ENCODE measurements around the gene GINS1. TPM values are rescaled to one million over a fixed set of nuclear protein-coding genes. Genes with fewer than 3 reads are reported as not detected.

GINS1 gene
- total and polyA plus RNA-seq, 4 donors, result 7.9 to 14.8 (median 12.5) TPM

DNA sequence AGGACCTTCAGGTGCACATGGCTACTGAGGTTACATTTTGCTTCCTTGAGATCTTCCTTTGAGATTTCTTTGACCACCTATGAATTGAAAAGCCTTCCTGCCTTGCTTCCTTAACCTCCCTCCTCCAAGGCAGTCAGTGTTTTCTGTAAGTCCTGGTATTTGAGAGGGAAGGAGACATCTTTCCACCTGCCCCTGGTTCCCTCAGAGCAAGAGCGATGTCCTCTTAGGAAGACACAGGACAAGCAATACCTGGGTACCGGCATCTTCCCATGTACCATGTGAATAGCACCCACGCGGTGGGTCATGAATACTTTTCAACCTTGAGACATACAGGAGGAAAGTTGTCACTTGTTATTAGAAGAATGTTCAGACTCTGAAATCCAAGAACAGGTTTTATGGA lies 37.1 kb downstream of the GINS1 start:
- Histone ChIP-seq H3K9me3 (ENCODE audit: control insufficient read depth, insufficient read depth, low read length) (no peaks in the 10 kb centered on the region), H3K27me3 (ENCODE audit: control insufficient read depth, insufficient read depth, low read length) (no peaks in the 10 kb centered on the region), H3K4me3 (ENCODE audit: low read depth, low read length) (no peak overlapping the region), H3K36me3 (ENCODE audit: control insufficient read depth, insufficient read depth, low read length) (peaks cover 4% of the 10 kb centered on the region), H3K4me1 (ENCODE audit: control insufficient read depth, insufficient read depth, low read length) (no peaks in the 10 kb centered on the region), H3K27ac (ENCODE audit: low read depth, low read length) (no peak overlapping the region)
- 100% methylated on average over 1 of the region's 4 CpGs for WGBS (ENCODE audit: insufficient coverage)
- no peak for DNase-seq (ENCODE audit: low read depth in 4 of 6, low spot score in 6 of 6)

DNA sequence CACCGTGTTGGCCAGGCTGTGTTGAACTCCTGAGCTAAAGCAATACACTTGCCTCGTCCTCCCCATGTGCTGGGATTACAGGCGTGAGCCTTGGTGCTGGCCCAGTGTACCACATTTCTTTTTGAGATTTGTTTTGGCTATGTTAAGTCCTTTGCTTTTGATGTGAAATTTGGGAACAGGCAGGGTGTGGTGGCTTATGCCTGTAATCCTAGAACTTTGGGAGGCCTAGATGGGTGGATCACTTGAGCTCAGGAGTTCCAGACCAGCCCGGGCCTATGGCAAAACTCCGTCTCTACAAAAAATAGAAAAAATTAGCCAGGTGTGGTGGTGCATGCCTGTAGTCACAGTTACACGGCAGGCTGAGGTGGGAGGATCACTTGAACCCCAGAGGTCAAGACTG lies 40.2 kb downstream of the GINS1 start:
- WGBS (ENCODE audit: insufficient coverage), result 88% methylated on average over 4 of the region's 6 CpGs
- H3K27me3 ChIP-seq (ENCODE audit: control insufficient read depth, insufficient read depth, low read length), result no peaks in the 10 kb centered on the region

DNA sequence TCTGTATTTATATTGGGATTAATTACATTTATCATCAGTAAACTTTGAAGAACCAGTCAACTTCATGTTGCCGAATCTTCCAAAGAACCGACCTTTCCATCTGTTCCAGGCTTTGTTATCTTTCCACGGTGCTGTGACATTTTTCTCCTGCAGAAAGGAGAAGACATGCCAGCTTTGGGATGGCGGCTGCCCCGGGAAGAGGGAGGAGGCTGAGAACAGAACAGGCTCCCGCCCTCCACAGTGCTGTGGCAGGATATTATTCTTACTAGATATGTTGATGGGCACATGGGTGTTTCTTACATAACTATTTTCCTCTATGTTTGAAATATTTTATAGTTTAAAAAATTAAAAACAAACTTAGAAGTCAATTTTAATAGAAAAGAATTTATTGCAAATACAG lies 44.9 kb downstream of the GINS1 start:
- DNase-seq (ENCODE audit: low read depth in 4 of 6, low spot score in 6 of 6), result peak in 1 of 6 donors; percentile 16
- WGBS (ENCODE audit: insufficient coverage), result 96% methylated on average over 3 of the region's 6 CpGs
- no peaks in the 10 kb centered on the region for H3K4me1 ChIP-seq (ENCODE audit: control insufficient read depth, insufficient read depth, low read length)
- H3K36me3 ChIP-seq (ENCODE audit: control insufficient read depth, insufficient read depth, low read length), result peaks cover 49% of the 10 kb centered on the region
- no peak overlapping the region for H3K27ac ChIP-seq (ENCODE audit: low read depth, low read length)
- H3K9me3 ChIP-seq (ENCODE audit: control insufficient read depth, insufficient read depth, low read length), result no peaks in the 10 kb centered on the region
- no peak overlapping the region for H3K4me3 ChIP-seq (ENCODE audit: low read depth, low read length)
- H3K27me3 ChIP-seq (ENCODE audit: control insufficient read depth, insufficient read depth, low read length), result no peaks in the 10 kb centered on the region

More for the DNA sequence above, 40.2 kb downstream of the GINS1 start:
- no peak overlapping the region for H3K4me3 ChIP-seq (ENCODE audit: low read depth, low read length)
- H3K36me3 ChIP-seq (ENCODE audit: control insufficient read depth, insufficient read depth, low read length), result peaks cover 10% of the 10 kb centered on the region
- no peak for DNase-seq (ENCODE audit: low read depth in 4 of 6, low spot score in 6 of 6)
- no peaks in the 10 kb centered on the region for H3K4me1 ChIP-seq (ENCODE audit: control insufficient read depth, insufficient read depth, low read length)
- H3K27ac ChIP-seq (ENCODE audit: low read depth, low read length), result no peak overlapping the region
- H3K9me3 ChIP-seq (ENCODE audit: control insufficient read depth, insufficient read depth, low read length), result no peaks in the 10 kb centered on the region

DNA sequence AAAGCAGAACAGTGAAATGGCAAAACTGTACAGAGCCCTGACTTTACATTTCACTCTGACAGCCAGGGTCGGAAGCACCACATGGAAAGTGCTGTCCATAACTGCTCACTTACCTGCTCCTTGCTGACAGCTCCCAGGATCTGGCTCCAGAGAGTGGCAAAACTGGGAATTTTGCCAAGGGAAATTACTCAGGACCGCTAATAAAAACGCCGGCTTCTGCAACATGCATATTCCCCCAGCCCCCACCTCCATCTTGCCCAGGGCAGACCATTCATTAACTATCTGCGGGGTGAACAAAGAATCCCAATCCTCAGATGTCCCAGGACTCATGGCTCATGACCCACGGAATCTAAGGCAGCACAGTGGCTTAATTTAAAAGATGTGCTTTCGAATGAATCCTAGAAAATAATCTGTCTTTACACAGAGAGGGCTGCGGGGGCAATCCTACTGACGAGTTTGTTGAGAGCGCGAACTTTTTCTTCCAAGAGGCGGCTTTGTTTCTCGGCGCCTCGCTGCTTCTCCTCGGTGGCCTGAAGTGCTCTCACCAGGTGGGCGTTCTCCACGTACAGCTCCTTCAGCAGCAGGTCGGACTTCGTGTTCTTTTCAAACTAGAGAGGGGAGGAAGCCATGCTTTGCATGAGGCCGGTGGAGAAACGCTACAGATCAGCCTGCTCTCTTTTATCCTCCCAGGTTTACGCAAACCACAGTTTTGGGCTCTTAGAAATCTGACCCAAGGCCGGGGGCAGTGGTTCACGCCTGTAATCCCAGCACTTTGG lies 45.8 kb downstream of the GINS1 start:
- no peak overlapping the region for H3K4me3 ChIP-seq (ENCODE audit: low read depth, low read length)
- no peaks in the 10 kb centered on the region for H3K27me3 ChIP-seq (ENCODE audit: control insufficient read depth, insufficient read depth, low read length)
- no peaks in the 10 kb centered on the region for H3K9me3 ChIP-seq (ENCODE audit: control insufficient read depth, insufficient read depth, low read length)
- WGBS (ENCODE audit: insufficient coverage), result 75% methylated on average over 22 of the region's 25 CpGs
- no peak overlapping the region for H3K27ac ChIP-seq (ENCODE audit: low read depth, low read length)
- DNase-seq (ENCODE audit: low read depth in 4 of 6, low spot score in 6 of 6), result peak in 2 of 6 donors; percentile 13 to 45
- H3K4me1 ChIP-seq (ENCODE audit: control insufficient read depth, insufficient read depth, low read length), result no peaks in the 10 kb centered on the region
- peaks cover 54% of the 10 kb centered on the region for H3K36me3 ChIP-seq (ENCODE audit: control insufficient read depth, insufficient read depth, low read length)

DNA sequence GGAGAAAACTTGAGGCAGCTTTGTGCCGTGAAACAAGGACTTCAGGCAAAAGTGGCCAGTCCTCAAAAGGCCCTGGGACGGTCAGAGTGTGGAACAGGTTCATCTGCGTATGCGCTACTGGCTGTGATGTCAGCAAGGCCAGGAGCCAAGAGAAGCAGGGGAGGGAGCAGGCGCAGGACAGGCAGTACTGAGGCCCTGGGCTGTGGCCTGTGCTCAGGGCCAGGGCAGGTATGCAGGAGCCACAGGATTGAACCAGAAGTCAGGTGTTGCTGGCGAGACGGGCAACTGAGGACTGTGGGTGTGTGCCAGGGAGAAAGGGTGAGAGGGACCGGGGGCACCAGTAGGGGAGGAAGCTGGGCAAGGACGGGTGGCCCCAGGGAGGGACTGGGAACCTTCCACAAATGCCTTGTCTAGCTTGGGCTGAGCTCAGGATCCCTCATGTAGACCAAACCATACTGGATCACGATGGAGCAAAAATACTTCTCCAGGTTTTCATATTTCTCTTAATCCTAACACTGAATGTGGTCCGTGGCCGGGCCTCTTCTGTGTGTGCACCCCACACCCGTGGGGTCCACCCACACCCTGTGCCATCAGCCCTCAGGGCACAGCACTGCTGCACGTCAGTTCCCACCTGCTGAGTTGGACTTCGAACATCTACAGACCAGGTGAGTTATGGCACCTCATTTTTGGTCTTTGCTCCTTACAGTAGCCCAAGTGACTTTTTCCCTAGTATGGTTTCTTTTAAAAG lies 46.9 kb downstream of the GINS1 start:
- DNase-seq (ENCODE audit: low read depth in 4 of 6, low spot score in 6 of 6), result no peak
- H3K27ac ChIP-seq (ENCODE audit: low read depth, low read length), result no peak overlapping the region
- H3K36me3 ChIP-seq (ENCODE audit: control insufficient read depth, insufficient read depth, low read length), result peaks cover 65% of the 10 kb centered on the region
- WGBS (ENCODE audit: insufficient coverage), result 94% methylated on average over 14 of the region's 15 CpGs
- H3K9me3 ChIP-seq (ENCODE audit: control insufficient read depth, insufficient read depth, low read length), result no peaks in the 10 kb centered on the region
- H3K27me3 ChIP-seq (ENCODE audit: control insufficient read depth, insufficient read depth, low read length), result no peaks in the 10 kb centered on the region
- H3K4me1 ChIP-seq (ENCODE audit: control insufficient read depth, insufficient read depth, low read length), result no peaks in the 10 kb centered on the region
- no peak overlapping the region for H3K4me3 ChIP-seq (ENCODE audit: low read depth, low read length)

DNA sequence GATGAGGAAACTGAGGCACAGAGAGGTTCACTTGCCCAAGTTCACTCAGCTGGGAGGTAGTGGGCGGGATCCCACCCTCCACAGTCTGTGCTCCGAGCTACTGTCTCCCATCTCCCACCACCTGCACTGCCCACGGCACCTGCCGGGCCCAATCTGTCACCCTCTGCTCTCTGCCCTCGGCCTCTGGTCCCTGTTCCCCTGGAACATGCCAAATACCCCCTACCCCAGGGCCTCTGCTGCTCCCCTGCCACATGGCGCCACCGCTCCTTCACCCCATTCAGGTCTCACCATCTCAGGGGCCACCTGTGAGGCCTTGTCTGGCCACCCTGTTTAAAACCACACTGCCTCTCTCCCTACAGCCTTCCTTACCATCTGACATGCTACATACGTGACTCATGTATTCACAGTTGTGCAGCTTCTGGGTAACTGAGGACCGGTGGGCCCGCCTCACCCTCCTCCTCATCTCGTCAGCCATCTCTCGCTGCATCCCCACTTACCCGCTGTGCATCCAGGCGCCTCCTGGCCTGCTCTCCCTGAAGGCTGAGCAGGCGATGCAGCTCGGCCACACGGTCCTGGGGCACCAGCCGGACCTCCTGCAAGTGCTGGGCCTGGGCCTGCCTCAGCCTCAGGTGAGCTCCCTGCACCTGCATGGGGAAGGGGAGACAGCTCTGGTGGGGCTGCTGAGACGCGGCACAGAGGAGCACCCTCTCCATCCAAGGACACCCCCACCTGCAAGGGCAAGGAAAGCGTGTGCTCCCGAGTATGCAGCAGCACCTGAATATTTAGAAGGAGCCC lies 50.6 kb downstream of the GINS1 start:
- H3K36me3 ChIP-seq (ENCODE audit: control insufficient read depth, insufficient read depth, low read length), result peaks cover 93% of the 10 kb centered on the region
- peaks cover 3% of the 10 kb centered on the region for H3K4me1 ChIP-seq (ENCODE audit: control insufficient read depth, insufficient read depth, low read length)
- H3K9me3 ChIP-seq (ENCODE audit: control insufficient read depth, insufficient read depth, low read length), result no peaks in the 10 kb centered on the region
- H3K4me3 ChIP-seq (ENCODE audit: low read depth, low read length), result no peak overlapping the region
- no peak overlapping the region for H3K27ac ChIP-seq (ENCODE audit: low read depth, low read length)
- no peak for DNase-seq (ENCODE audit: low read depth in 4 of 6, low spot score in 6 of 6)
- no peaks in the 10 kb centered on the region for H3K27me3 ChIP-seq (ENCODE audit: control insufficient read depth, insufficient read depth, low read length)
- 95% methylated on average over 20 of the region's 22 CpGs for WGBS (ENCODE audit: insufficient coverage)

DNA sequence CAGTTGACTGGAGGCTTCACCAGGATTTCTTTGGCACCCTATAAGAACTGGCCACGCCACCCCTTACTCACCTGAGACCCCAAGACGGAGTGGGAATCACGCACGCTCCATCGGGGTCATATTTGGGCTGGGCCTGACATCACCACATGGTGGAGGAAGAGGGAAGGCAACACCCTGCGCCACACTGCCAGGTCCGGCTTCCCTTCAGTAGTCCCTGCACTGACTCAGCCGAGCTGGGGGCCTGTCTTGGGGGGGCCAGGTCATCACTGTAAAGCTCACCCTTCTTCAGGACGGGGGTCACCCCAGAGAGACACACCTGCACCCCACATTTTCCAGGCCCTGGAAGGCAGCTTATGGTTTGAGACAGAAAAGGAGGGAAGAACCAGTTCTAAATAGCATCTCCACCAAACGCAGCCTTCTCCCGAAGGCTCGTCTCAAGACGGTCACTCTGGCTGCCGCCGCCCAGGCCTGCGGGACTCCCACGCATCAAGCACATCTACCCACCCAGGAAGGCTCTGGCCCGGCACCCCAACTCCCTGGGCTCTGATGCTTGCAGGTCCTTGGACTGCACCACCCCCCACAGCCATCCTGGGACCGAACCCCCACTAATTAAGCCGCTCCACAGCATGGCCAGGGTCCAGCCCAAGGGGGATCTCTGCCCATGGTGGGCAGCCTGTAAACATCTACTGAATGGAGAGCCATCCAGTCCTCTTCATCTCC lies 51.8 kb downstream of the GINS1 start:
- Histone ChIP-seq H3K27me3 (ENCODE audit: control insufficient read depth, insufficient read depth, low read length) (no peaks in the 10 kb centered on the region), H3K27ac (ENCODE audit: low read depth, low read length) (no peak overlapping the region), H3K4me3 (ENCODE audit: low read depth, low read length) (no peak overlapping the region), H3K4me1 (ENCODE audit: control insufficient read depth, insufficient read depth, low read length) (peaks cover 3% of the 10 kb centered on the region), H3K9me3 (ENCODE audit: control insufficient read depth, insufficient read depth, low read length) (no peaks in the 10 kb centered on the region), H3K36me3 (ENCODE audit: control insufficient read depth, insufficient read depth, low read length) (peaks cover 91% of the 10 kb centered on the region)
- DNase-seq (ENCODE audit: low read depth in 4 of 6, low spot score in 6 of 6), result no peak
- 85% methylated on average over 14 of the region's 20 CpGs for WGBS (ENCODE audit: insufficient coverage)

DNA sequence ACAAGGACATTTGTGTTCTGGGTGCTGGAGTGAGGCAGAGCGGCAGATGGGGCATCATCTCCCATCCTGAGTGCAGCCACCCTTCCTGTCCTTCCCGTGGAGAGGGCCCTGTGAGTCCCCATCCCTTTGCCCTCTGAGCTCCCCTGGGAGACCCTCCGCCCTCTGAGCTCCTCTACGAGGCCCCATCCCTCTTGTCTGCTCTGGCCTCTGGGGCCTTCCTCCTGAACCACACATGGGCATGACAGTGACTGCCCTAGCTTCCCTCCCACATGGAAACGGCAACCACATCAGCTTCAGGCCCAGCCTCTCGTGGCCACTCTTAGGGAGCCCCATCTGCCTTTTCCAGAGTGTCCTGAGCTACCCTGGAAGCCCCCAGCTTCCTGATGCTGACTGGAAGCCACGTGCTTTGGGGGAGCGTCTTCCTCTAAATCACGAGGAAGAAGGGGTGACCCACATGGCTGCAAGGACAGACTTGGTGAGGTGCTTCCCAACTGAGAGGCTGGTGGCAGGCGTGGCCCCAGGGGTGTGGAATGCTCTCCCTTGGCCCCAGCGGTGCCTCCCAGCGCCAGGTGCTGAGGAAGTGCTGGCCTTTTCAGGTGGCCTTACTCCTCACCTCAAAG lies 52.6 kb downstream of the GINS1 start:
- no peaks in the 10 kb centered on the region for H3K9me3 ChIP-seq (ENCODE audit: control insufficient read depth, insufficient read depth, low read length)
- peaks cover 91% of the 10 kb centered on the region for H3K36me3 ChIP-seq (ENCODE audit: control insufficient read depth, insufficient read depth, low read length)
- H3K4me3 ChIP-seq (ENCODE audit: low read depth, low read length), result no peak overlapping the region
- no peak for DNase-seq (ENCODE audit: low read depth in 4 of 6, low spot score in 6 of 6)
- H3K4me1 ChIP-seq (ENCODE audit: control insufficient read depth, insufficient read depth, low read length), result peaks cover 3% of the 10 kb centered on the region
- no peaks in the 10 kb centered on the region for H3K27me3 ChIP-seq (ENCODE audit: control insufficient read depth, insufficient read depth, low read length)
- no peak overlapping the region for H3K27ac ChIP-seq (ENCODE audit: low read depth, low read length)
- 79% methylated on average over 10 of the region's 12 CpGs for WGBS (ENCODE audit: insufficient coverage)
